ENCODE results near the gene CMYA5.

Gene CMYA5

GRCh38 chr5:79843450-79844388 is 154.1 kb downstream of the CMYA5 start:
- FAIRE-seq: no peak

GRCh38 chr5:79844571-79844970 is 154.9 kb downstream of the CMYA5 start:
- DNase-seq (ENCODE audit: insufficient read length) (no peak), FAIRE-seq (no peak)
- TF ChIP-seq TAF1 (IDR thresholded peaks at IDR 0.05; ENCODE audit: borderline replicate concordance, low read depth, low read length): no peak
- no peak for TF ChIP-seq POLR2A (IDR thresholded peaks at IDR 0.05; ENCODE audit: low read depth, low read length)
- TF ChIP-seq POLR2AphosphoS5 (IDR thresholded peaks at IDR 0.05; ENCODE audit: low read depth, low read length): no peak

More at GRCh38 chr5:79843450-79844388, 154.1 kb downstream of the CMYA5 start:
- TF ChIP-seq POLR2AphosphoS5 (IDR thresholded peaks at IDR 0.05; ENCODE audit: low read depth, low read length) (no peak), POLR2A (IDR thresholded peaks at IDR 0.05; ENCODE audit: low read depth, low read length) (no peak), TAF1 (IDR thresholded peaks at IDR 0.05; ENCODE audit: borderline replicate concordance, low read depth, low read length) (no peak)
- no peak for DNase-seq (ENCODE audit: insufficient read length)

GRCh38 chr5:79845448-79846197 is 156.0 kb downstream of the CMYA5 start:
- DNase-seq (ENCODE audit: insufficient read length) (no peak), FAIRE-seq (no peak)
- TF ChIP-seq POLR2A (IDR thresholded peaks at IDR 0.05; ENCODE audit: low read depth, low read length) (no peak), POLR2AphosphoS5 (IDR thresholded peaks at IDR 0.05; ENCODE audit: low read depth, low read length) (no peak), TAF1 (IDR thresholded peaks at IDR 0.05; ENCODE audit: borderline replicate concordance, low read depth, low read length) (no peak)

GRCh38 chr5:79846198-79846521 is 156.5 kb downstream of the CMYA5 start:
- DNase-seq (ENCODE audit: insufficient read length): no peak
- FAIRE-seq: no peak
- no peak for TF ChIP-seq POLR2AphosphoS5 (IDR thresholded peaks at IDR 0.05; ENCODE audit: low read depth, low read length)
- TF ChIP-seq TAF1 (IDR thresholded peaks at IDR 0.05; ENCODE audit: borderline replicate concordance, low read depth, low read length): no peak
- no peak for TF ChIP-seq POLR2A (IDR thresholded peaks at IDR 0.05; ENCODE audit: low read depth, low read length)

GRCh38 chr5:79847561-79847960 is 157.9 kb downstream of the CMYA5 start:
- DNase-seq (ENCODE audit: insufficient read length) (no peak), FAIRE-seq (no peak)
- TF ChIP-seq TAF1 (IDR thresholded peaks at IDR 0.05; ENCODE audit: borderline replicate concordance, low read depth, low read length) (no peak), POLR2A (IDR thresholded peaks at IDR 0.05; ENCODE audit: low read depth, low read length) (no peak), POLR2AphosphoS5 (IDR thresholded peaks at IDR 0.05; ENCODE audit: low read depth, low read length) (no peak)

GRCh38 chr5:79849061-79849460 is 159.4 kb downstream of the CMYA5 start:
- no peak for FAIRE-seq
- no peak for DNase-seq (ENCODE audit: insufficient read length)
- TF ChIP-seq POLR2AphosphoS5 (IDR thresholded peaks at IDR 0.05; ENCODE audit: low read depth, low read length) (no peak), POLR2A (IDR thresholded peaks at IDR 0.05; ENCODE audit: low read depth, low read length) (no peak), TAF1 (IDR thresholded peaks at IDR 0.05; ENCODE audit: borderline replicate concordance, low read depth, low read length) (no peak)
